GM13977 (cell line): ENCODE data around the gene PYDC1.

Experiments
- DNase-seq: peaks from one replicate; pipeline ENCODE4 v3.0.0; 2012; ENCODE audit warnings: low spot score
- in situ Hi-C: fragments of 300-500 bp; cut with MboI; formaldehyde crosslinking; loops from one replicate; pipeline ENCODE4 v1.12.0; 2022; ENCODE audit warnings: low sequenced_read_pairs, low pct_unique_long_range_greater_than_20kb, mixed read lengths, inconsistent platforms; ENCODE audit not compliant: unreplicated experiment
- TF ChIP-seq, protein P1 (sequence below): IDR thresholded peaks from 2 replicates; pipeline ENCODE4 v1.5.1; 2012; ENCODE audit warnings: mild to moderate bottlenecking, control low read depth; ENCODE audit not compliant: insufficient read depth; ENCODE audit errors: extremely low read depth, missing control alignments

The PYDC1 gene

DNA sequence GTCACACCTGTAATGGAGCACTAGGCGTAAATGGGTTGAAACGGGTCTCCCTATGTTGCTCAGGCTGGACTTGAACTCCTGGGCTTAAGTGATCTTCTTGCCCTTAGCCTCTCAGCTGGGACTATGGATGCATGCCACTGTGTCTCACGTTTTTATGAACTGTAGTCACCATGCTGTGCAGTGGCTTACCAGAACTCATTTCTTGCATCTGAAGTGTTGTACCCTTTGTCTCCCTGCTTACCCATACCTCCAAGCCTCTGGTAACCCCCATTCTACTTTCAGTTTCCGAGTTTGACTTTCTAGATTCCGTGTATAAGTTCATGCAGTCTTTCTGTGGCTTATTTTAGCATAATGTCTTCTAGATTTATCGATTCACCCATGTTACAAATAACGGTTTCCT is 22.0 kb downstream of the PYDC1 start:
- in situ Hi-C loops: no loop called here
- DNase-seq: no peak
- TF ChIP-seq, protein P1, sequence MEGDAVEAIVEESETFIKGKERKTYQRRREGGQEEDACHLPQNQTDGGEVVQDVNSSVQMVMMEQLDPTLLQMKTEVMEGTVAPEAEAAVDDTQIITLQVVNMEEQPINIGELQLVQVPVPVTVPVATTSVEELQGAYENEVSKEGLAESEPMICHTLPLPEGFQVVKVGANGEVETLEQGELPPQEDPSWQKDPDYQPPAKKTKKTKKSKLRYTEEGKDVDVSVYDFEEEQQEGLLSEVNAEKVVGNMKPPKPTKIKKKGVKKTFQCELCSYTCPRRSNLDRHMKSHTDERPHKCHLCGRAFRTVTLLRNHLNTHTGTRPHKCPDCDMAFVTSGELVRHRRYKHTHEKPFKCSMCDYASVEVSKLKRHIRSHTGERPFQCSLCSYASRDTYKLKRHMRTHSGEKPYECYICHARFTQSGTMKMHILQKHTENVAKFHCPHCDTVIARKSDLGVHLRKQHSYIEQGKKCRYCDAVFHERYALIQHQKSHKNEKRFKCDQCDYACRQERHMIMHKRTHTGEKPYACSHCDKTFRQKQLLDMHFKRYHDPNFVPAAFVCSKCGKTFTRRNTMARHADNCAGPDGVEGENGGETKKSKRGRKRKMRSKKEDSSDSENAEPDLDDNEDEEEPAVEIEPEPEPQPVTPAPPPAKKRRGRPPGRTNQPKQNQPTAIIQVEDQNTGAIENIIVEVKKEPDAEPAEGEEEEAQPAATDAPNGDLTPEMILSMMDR: no peak

DNA sequence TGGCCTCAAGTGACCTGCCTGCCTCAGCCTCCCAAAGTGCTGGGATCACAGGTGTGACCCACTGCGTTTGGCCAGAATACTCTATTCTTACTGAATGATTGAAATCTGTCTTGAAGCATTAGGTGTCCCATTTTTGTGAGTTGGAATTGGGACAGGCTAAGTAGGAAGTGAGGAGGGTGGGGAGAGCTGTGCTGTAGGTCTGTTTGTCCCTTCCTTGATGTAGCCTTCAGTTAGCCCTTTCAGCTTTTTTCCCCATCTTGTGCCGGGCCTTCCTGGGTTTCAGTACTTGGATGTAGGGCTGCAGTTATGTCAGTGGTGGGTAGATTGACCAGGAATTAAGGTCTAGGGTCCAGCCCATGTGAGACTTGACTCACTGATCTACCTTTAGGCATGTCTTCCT is 23.1 kb downstream of the PYDC1 start:
- in situ Hi-C loops: no loop called here
- TF ChIP-seq, protein P1: no peak
- no peak for DNase-seq

DNA sequence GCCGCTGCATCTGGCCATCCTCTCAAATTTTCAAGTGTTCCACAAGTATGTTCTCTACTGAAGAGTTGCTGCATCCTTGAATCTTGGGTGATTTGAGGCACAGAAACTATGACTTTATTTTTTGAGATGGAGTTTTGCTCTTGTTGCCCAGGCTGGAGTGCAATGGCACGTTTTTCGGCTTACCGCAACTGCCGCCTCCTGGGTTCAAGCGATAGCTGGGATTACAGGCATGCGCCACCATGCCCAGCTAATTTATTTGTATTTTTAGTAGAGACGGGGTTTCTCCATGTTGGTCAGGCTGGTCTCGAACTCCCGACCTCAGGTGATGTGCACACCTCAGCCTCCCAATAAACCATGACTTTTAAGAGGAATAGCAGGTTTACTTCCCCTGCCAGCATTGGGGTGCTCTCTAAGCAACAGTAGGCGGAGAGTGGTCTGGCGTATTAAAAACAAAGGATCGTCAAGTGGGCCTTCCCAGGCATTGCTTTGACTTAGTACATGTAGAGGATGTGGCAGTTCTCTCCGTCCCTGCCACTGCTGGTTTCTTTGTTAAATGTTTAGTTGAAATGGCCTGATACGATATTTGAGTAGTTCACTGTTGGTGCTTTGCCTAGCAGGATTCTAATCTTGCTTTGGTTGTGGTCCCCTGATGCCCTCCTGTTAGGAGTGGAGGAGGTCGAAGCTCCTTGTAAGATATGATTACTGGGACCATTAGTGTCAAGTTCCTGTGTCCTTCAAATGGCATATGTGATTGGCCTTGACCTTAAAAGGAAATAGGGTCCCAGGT is 23.9 kb downstream of the PYDC1 start:
- no peak for DNase-seq
- TF ChIP-seq, protein P1: no peak
- in situ Hi-C loops: no loop called here

DNA sequence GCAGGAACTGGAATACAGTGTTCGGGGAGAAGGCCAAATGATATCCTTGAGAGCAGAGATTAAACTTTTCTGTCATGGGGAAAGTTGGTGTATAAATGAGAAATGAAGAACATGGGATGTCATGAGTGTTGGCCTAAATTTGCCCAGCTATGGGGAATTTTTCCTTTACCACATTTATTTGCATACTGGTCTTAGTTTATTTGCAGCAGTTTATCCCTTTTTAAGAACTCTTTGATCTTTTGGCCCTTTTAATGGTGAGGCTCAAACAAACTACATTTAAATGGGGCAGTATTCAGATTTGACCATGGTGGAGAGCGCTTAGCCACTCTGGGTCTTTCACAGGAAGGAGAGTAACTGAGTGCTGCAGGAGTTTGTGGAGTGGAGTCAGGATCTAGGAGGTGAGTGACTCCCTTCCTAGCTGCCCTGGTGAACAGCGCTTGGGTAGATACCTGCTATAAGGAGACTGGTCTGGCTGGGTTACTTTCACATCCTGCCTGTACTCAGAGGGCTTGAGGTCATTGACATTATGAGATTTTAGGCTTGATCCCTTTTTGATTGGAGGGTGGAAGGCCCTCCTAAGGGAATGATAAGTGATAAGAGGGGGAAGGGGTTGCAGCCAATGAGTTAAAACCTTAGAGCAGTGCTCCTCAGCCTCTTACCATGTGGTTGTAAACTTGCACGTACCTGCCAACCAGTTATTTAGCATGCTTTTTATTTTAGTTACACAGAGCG is 25.1 kb downstream of the PYDC1 start:
- no peak for DNase-seq
- TF ChIP-seq, protein P1: no peak
- in situ Hi-C loops: no loop called here

DNA sequence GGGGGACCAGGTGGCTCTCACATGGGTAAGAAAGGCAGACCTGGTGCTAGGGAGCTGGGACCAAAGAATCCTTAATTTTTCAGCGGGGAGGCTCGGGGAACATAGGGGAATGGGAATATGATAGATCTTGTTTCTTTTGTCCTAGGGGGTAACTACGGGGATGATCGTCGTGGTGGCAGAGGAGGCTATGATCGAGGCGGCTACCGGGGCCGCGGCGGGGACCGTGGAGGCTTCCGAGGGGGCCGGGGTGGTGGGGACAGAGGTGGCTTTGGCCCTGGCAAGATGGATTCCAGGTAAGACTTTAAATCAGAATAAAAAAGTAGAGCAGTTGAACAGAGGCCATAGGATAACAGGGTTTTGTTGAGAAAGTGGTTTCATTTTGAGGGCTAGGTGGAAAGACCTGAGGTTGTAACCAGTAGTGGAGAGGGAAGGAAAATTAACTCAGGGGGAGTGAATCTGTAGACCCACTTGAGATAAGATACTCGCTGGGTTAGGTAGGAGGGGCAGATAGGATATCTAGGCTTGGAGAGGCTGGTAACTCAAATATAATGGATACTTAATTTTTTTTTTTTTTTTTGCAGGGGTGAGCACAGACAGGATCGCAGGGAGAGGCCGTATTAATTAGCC is 26.0 kb downstream of the PYDC1 start:
- in situ Hi-C loops: no loop called here
- TF ChIP-seq, protein P1: no peak
- no peak for DNase-seq

DNA sequence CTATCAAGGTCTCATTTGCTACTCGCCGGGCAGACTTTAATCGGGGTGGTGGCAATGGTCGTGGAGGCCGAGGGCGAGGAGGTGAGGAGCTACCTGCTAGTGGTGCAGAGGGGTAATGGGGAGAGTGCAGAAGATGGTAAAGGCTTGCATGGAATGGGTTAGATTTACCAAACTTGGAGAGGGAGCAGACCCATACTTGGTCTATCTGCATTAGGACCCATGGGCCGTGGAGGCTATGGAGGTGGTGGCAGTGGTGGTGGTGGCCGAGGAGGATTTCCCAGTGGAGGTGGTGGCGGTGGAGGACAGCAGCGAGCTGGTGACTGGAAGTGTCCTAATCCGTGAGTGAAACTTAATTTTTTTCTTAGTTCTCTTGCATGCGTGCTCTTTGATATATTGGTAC is 26.9 kb downstream of the PYDC1 start:
- no peak for DNase-seq
- TF ChIP-seq, protein P1: no peak
- in situ Hi-C loops: no loop called here
